ENCODE results near the gene FOXC1. TPM values are rescaled to one million over a fixed set of nuclear protein-coding genes. Genes with fewer than 3 reads are reported as not detected.

Gene FOXC1
- total RNA-seq, 4 donors from 2014 or later, result 7.1 to 39.2 (median 27.5) TPM

- no peak overlapping the region for H3K4me3 ChIP-seq (ENCODE audit: low read depth, poor library complexity, severe bottlenecking)
- DNase-seq (ENCODE audit: low spot score in 2 of 2), result no peak
- intact Hi-C loops (cut with DNase I; ENCODE audit: low total_unique reads), result no loop called here
- no peak for TF ChIP-seq CTCF (IDR thresholded peaks at IDR 0.05)
- TF ChIP-seq POLR2A (IDR thresholded peaks at IDR 0.05), result no peak
- WGBS, 2 donors, result 67 to 73% methylated on average over 17 to 18 of the region's 20 CpGs
Observed at GRCh38 chr6:1636971-1637871, 27.5 kb downstream of the FOXC1 start.

GRCh38 chr6:1639430-1639829 is 29.7 kb downstream of the FOXC1 start:
- TF ChIP-seq POLR2A (IDR thresholded peaks at IDR 0.05) (no peak), CTCF (IDR thresholded peaks at IDR 0.05) (no peak)
- 92 to 97% methylated on average over 9 of the region's 9 CpGs for WGBS, 2 donors
- H3K4me3 ChIP-seq (ENCODE audit: low read depth, poor library complexity, severe bottlenecking), result no peak overlapping the region
- intact Hi-C loops (cut with DNase I; ENCODE audit: low total_unique reads), result no loop called here
- no peak for DNase-seq (ENCODE audit: low spot score in 2 of 2)

- H3K4me3 ChIP-seq (ENCODE audit: low read depth, poor library complexity, severe bottlenecking), result no peak overlapping the region
- intact Hi-C loops (cut with DNase I; ENCODE audit: low total_unique reads), result no loop called here
- no peak for DNase-seq (ENCODE audit: low spot score in 2 of 2)
- TF ChIP-seq POLR2A (IDR thresholded peaks at IDR 0.05), result no peak
- TF ChIP-seq CTCF (IDR thresholded peaks at IDR 0.05), result no peak
- WGBS, 2 donors, result 89 to 94% methylated on average over 8 of the region's 8 CpGs
Observed at GRCh38 chr6:1640476-1640875, 30.8 kb downstream of the FOXC1 start.

- TF ChIP-seq CTCF (IDR thresholded peaks at IDR 0.05) (no peak), POLR2A (IDR thresholded peaks at IDR 0.05) (no peak)
- no peak for DNase-seq (ENCODE audit: low spot score in 2 of 2)
- 64 to 68% methylated on average over 12 of the region's 12 CpGs for WGBS, 2 donors
- no peak overlapping the region for H3K4me3 ChIP-seq (ENCODE audit: low read depth, poor library complexity, severe bottlenecking)
- intact Hi-C loops (cut with DNase I; ENCODE audit: low total_unique reads), result no loop called here
Observed at GRCh38 chr6:1641343-1641885, 31.7 kb downstream of the FOXC1 start.

- H3K4me3 ChIP-seq (ENCODE audit: low read depth, poor library complexity, severe bottlenecking), result no peak overlapping the region
- TF ChIP-seq POLR2A (IDR thresholded peaks at IDR 0.05) (no peak), CTCF (IDR thresholded peaks at IDR 0.05) (no peak)
- intact Hi-C loops (cut with DNase I; ENCODE audit: low total_unique reads), result no loop called here
- DNase-seq (ENCODE audit: low spot score in 2 of 2), result no peak
- 70 to 77% methylated on average over 6 to 7 of the region's 7 CpGs for WGBS, 2 donors
Observed at GRCh38 chr6:1643111-1643510, 33.4 kb downstream of the FOXC1 start.
